Middle frontal gyrus (tissue), 1 donor: Measurements from ENCODE around the gene KDM8.
A peak's percentile ranks its signal among the peaks of the same experiment; 100 is the strongest.

Experiments used
- DNase-seq: peaks from one replicate; pipeline ENCODE4 v3.0.0-alpha.2; 2015; ENCODE audit warnings: low spot score; ENCODE audit errors: extremely low spot score

KDM8 gene

DNA sequence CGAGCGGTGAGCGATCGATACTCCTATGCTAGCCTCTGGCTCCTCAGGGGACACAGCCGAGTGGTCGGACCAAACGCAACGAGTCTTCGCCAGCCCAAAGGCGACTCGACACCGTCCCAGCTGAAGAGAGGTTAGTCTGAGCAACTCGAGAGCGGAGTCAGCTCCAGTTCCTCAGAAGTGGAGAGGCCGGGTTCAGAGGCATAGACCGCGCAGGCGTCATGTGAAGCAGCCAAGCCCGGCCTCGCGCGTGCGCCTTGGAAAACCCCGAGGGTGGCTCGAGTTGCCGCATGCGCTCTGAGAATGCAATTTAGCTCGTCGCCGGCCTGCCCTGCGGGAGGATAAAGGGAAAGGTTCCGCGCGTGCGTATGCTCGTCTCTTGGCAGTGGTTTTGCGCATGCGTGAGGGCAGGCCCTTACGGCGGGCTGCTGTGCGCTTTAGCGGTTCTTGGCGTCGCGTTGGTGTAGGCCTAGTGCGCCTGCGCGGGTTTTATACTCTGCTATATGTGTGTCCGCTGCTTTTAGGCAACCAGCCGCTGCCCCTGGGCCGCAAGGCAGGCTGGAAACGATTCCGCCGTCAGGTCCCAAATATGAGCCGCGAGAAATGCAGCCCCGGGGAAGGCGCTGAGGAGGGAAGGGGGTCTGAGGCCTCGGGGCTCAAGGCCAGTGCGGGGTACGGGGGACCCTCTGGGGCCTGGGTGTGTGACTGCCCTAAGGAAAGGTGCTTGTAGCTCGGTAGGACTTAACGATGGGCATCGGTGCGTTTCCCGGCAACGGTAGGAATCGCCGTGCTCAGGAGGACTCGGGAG is at the start of gene KDM8:
Gene KDM8, plus strand, starts transcription at position 20 of the 805 bp plus-strand sequence. CDS start 6,598 bp downstream, outside the sequence.
- DNase-seq = peak; percentile 100

DNA sequence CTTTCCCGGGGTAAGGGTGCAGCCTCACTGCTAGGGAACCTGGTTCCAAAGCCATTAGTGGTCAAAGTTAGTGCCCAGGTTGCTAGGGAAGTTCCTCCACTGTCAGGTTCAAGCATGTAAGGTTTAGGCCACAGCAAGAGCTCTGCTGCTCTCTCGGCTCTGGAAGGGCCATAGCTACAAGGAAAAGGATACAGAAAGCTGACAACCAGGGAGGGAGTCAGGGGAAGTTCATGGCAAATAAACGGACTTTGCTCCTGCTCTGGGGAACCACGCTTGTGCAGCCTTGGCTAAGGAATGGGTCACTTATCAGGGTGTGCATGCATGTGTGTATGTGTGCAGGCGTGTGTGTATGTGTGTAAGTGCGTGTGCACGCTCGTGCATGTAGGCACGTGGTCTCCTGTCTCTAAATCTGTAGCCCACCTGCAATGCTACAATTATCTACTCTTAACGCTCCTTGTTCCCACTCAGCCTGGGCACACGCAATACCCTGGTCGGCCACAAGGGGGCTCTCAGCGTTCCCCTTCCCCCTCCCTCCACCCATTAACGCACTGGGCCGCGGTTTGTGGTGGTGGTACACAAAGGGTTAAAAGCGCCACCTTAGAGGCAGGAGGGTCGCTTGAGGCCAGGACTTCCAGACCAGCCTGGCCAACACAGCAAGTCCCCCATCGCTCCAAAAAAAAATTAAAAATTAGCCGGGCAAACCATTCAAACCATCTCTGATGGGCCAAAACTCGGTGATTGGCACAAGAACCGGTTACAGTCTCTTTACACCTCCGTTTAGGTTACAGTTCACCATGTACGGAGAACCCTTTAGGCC is 48.4 kb upstream of the KDM8 start:
- DNase-seq = no peak

DNA sequence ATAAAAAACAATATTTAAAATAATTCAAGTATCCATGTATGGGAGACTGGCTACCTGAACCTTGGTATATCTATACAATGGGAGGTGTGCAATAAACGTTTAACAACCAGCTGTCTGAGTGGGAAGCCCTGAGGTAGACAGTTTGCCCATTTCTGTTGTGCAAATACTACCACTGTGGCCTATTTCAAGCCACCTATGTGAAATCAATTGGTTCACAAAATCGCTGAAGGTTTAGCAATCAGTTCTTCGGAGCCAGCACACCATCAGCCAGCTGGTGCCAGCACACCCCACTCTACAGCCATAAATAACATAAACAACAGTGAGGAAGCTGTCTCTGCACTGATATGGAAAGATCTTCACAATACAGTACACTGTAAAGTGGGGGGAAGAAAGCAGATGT is 46.7 kb upstream of the KDM8 start:
- no peak for DNase-seq

DNA sequence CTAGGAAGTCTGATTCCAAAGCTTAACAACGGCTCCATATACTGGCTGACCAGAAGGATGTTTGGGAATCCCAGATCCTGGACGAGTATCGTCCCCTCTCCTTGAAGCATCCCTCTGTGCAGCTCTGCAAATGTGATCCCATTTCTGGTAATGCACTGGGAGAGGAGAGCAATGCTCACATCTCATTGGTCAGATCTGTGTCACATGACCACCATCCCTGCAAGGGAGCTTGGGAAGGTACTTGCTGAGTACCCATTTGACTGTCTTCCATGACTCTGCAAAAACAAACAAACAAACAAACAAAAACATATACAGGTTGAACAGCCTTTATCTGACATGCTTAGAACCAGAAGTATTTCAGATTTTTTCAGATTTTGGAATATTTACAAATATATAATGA is 41.9 kb upstream of the KDM8 start:
- no peak for DNase-seq

DNA sequence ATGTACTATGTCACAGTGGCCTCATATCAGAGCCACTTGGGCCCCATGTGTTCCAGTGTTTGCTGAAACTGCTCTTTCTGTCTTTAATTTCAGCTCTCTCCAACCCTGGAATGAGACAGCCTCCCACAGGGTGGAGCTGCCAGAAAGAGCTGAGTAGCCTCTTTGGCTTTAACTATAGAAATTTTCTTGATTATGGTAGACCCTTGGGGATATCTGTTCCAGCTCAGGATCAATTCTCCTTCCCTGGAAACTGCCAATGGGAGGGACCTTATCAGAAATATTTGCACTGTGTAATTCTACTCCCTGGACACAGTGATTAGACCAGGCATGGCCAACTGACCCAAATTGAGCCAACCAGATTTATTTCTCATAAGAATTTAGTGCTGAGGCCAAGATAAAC is 39.0 kb upstream of the KDM8 start:
- no peak for DNase-seq

DNA sequence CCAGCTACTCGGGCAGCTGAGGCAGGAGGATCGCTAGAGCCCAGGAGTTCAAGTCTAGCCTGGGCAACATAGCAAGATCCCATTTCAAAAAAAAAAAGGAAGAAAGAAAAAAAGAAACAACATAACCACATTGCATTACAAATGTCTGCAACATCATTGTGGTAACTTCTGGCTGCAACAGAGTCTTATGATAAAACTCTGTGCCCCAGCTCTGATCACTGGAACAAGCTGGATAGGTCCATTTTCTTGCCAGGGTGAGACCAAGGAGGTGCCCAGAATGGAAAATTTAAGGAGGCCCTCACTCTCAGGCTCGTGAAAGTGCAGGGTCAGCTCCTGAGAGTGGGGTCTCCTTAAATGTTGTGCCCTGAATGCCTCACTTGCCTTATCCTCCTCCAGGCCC is 37.8 kb upstream of the KDM8 start:
- no peak for DNase-seq

DNA sequence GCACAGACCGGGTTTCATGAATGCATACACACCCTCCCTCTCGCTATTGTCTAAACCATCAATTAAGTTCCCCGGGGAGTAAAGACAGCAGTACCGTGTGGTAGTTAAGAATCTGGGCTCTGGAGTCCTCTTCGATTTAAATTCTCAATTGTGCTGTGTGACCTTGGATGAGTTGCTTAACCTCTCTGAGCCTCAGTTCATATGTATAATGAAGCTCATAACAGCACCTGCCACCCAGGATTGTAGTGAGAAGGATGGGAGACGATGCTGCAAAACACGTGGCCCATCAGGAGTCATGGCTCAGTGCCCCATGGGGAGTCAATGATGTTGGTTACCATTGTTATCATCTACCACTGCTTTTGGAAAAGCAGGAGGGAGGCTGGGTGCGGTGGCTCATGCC is 34.5 kb upstream of the KDM8 start:
- no peak for DNase-seq

DNA sequence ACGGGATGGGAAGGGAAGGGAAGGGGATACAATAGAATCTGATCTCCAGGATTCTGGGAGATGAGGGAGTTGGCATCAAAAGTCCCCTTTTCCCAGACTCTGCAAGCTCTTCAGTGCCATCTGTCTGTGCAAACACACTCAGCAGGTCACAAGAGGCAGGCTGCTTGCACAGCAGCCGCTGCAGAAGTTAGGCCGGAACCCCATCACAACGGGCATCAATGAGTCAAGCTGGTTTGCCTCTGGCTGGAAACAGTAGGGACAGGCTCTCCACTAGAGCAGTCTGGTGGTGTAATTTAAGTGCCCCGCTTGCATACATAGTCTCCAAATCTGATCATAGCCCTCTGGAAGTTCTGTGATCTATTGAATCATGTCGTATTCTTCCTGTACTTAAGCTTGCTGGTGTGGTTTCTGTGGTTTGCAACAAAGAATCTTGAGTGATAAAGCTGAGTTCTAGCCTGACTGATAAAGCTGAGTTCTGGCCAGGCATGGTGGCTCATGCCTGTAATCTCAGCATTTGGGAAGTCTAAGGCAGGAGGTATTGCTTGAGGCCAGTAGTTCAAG is 33.7 kb upstream of the KDM8 start:
- DNase-seq = no peak

DNA sequence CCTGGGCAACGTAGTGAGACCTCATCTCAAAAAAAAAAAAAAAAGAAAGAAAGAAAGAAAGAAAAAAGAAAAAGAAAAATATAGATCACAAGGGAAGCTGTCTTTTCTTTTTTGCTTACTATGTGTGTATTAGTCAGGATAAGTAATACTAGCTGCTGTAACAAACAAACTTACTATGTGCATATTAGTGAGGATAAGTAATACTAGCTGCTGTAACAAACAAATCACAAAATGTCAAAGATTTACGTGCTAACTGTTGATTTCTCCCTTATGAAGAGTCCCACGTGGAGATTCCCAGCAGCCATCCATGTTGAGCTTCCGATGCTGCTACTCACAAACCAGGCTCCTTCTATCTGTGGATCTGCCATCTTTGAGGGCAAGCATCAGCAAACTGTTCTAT is 31.7 kb upstream of the KDM8 start:
- DNase-seq = no peak

DNA sequence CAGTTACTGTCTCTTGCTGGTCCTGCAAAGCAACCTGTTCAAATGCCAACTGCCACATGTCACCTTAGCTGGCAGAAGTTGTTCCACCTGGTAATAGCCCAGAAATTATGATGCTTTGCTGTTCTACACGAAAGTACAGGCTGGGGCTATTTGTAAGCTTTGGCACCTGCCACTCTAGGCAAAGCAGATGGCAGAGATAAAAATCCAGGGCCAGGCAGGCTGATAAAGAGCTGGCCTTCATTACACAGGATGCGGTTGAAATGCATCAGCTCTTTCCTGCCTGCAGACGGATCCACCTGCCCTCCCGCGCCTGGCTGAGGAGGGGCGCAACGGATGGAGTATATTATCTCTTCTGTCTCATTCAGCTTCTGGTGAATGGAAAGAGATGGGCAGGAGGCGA is 29.3 kb upstream of the KDM8 start:
- DNase-seq = no peak

DNA sequence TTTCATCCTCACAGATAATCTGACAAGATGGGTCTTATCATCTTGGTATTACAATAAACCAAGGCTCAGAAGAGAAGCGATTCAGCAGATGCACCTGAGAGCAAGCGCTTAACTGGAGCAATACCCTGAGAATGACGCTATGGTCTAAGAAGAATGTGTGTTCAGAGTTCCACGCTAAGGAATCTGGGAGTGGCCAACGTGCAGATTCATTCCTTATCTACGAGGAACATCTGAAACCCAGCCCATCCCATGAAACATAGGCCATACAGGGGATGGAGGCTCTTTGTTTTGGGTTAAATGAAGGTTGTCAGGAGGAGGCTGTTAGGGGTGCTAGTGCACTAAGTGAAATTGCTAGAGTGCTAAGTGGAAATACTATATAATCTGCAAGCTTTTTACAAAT is 28.5 kb upstream of the KDM8 start:
- DNase-seq = no peak

DNA sequence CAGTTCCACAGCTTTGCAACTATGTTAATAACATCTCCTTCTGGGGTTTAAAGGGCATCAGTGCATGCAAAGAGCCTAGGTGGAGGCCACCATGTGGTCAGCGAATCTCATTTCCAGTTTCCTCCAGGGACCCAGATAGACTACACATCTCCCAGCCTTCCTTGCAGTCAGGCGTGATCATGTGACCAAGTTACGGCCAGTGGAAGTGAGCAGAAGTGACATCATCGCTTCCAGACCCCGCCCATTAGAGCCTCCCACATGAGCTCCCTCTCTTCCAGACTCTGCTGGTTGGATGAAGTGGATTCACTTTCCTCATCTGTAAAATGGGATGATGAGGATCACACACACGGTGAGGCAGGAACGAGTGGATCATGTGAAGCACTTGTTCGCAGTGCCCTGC is 27.4 kb upstream of the KDM8 start:
- no peak for DNase-seq

DNA sequence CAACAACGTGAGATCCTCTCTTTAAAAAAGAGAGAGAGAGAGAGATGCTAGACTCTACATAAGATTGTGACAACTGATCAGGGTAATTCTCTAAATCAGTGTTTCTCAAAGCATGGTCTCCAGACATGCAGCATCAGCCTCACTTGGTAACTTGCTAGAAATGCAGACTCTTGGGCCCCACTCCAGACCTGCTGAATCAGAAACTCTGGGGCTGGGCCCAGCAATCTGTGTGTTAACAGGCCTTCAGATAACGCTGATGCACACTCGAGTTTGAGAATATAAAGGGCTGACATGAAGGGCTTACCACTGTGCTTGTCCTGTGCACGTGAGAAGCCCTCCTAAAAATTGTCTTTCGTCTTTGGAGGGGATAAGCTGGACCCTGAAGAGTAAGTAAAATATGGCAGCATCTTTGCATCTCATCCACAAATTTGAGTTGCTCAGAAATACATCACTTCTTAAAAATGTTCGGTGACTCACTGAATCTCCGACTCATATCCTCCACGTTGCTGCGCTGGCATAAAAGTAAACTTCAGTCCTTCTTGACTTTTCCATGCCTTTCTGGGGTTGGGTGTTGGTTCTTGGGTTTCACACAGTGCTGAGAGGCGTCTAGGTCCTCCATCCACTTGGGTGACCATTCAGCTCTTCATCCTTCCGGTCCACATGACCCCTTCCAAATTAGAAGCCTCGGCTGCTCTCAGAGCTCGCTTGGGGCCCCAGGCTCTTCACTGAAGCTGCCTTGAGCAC is 26.1 kb upstream of the KDM8 start:
- DNase-seq = no peak

DNA sequence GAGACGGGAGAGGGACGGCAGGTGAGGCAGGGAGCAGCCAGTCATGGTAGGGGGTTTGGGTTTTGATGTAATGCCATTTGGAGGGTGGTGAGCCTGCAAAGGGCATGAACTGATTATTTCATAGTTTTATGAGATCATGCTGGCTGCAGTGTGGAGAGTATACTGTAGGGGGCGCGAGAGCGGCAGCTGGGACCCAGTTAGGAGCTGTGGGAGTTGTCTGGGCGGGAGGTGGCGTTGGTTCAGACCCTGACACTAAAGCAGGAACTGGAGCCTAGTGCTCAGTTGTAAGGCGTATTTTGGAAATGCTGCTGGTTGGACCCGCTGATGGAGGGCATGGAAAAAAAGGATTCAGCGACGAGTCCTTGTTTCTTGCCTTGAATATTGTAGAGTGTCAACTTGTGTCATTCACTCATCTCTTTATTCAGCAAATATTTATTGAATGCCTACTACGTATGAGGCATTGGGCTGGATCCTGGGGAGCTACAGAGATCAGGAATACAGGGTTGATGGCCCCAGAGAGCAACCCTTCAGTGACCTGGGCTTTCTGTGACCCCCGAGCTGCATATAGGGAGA is 23.7 kb upstream of the KDM8 start:
- no peak for DNase-seq

DNA sequence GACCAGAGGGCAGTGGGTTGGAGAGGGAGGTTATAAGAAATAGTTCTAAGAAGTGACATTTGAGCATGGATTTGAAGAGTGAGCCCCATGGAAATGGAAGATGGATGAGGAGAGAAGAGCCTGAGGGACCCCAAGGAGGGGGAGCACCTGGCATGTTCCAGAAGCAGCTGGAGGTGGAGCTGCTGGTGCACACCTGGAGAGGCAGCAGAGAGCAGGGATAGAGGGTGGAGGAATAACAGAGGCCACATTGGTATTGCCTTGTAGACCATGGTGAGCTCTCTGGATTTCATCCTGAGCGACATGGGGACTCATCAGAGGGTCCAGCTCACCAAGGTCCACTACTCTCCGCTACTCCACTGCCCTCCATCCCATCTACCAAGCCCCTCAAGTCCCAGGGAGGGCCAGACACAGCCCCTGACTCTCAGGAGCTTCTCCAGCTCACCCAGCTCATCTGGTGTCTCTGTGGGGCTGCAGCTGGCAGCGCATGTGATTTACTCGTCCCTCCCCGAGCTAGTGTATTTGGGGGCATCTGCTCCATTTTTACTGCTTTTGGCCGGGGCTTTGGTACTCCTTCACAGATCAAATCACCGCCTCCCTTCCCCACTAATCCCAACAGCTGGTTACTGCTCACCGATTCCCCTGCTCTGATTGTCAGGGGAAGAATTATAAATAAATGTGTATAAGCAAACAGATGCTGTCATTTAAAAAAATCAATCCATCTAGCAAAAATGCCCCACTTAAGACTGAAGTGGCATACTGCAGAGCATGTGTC is 22.1 kb upstream of the KDM8 start:
- DNase-seq = no peak

DNA sequence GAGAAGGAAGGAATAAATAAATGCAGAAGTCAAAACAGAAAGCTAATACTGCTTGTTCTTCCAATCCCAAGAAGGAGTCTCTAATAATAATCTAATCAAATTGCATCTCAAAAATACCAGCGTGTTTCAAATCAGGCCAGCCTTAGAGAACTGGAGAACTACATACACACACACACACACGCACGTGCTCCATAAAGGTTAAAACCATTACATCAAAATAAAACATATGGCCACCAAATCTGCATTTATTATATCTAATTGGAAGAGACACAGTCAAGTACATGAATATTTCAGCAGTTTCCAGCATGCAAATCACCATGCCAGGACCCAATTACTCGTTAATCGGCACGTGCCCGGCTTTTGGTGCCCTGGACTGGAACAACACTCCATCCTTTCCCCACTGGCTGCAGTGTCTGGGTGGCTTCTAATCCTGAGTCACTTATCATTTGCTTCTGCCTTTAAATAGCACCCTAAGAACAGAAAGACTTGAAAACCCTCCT is 20.4 kb upstream of the KDM8 start:
- DNase-seq = no peak

DNA sequence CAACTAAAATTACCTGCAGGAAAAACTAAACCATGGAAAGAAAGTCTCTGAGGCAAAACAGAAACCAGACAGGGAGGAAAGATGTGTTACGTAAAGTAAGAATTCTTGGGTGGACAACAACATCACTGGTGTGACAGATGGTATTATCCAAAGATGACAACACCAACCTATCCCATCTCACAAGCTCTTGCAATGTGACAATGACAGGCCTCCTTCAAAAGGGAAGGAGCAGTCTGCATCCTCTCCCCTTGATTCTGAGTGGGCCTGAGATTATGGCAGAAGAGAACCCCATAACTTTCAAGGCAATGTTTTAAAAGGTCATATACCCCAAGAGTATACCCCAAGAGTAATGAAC is 17.6 kb upstream of the KDM8 start:
- no peak for DNase-seq

DNA sequence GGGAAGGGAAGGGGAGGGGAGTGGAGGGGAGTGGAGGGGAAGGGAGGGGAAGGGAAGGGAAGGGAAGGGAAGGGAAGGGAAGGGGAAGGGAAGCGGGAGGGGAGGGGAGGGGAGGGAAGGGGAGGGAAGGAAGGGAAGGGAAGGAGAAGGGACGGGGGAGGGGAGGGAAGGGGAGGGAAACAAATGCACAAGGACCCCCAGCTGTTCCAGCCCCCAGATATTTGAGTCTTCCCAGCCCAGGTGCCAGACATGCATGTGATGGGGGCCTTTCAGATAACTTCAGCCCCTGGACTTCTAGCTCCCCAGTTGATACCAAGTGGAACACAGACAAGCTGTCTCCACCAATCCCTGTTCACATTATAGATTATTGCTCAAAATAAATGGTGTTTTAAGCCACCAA is 14.7 kb upstream of the KDM8 start:
- no peak for DNase-seq

DNA sequence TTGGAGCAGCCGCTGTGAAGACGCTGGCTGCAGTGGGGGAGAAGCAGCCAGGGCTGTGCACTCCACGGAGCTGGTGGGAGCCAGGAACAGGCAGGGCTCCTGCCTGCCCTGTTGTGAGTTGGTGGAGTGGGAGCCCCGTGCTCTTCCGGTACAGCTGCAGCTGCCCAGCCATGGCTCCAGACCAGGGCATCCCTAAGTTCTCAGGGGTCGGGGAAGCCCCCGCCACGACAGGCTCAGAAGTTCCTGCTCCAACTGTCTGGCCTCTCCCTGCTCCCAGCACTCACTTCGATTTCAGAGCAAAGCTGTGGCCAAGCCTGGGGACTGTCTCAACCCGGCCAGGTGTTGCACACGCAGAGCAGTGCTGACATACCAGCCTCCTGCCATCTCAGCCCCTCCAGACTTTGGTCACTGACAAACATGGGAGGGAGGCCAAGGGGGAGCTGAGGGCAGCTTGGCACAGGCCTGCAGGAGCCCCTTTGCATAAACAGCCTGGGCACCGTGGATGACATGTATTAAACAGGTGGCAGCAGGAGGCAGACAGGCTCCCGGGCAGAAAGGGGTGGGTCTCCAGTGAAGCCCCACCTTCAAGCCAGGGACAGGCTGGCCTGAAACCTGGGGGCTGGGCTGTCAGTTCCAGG is 13.9 kb upstream of the KDM8 start:
- DNase-seq = no peak

DNA sequence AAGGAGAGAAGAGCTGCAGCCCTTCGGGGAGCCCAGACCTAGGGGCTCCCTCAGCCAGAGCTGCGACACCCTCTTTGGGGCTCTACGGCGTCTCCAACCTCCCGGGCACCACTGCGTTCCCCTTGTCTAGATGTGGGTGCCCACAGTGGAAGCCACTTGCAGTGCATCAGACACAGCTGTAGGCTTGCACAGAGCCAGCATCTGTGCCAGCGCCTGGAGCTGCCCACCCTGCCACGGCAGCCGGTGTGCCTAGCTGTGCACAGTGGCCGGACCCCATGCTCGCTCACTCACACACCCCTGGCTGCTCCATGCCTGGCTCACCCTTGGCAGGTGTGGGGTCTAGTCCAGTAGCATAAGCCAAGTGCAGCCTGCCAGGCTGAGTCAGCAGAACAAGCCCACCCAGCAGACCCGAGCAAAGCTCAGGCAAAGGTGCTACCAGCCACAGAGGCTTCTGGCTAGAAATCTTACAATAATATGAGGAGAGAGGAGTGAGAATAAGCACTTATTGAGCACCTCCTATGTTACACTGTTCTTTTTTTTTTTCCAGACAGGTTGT is 12.9 kb upstream of the KDM8 start:
- DNase-seq = no peak
